Activated naive CD4-positive, alpha-beta T cell treated with anti-CD3 and anti-CD28 coated beads, Interleukin-2, amount 50 U/mL, for 72 hours (primary cell): Measurements from ENCODE around the gene MALAT1. TPM values are rescaled to one million over a fixed set of nuclear protein-coding genes. Genes with fewer than 3 reads are reported as not detected.

Experiments
- ATAC-seq, 2 donors: fragments of 150-1000 bp; cut with Tn5 transposase; 2 replicates each; pipeline ENCODE4 v1.10.0; 2021; ENCODE audit warnings: mild to moderate bottlenecking in 2 of 2, moderate library complexity in 2 of 2
- DNase-seq, 2 donors: peaks; one replicate each; pipeline ENCODE4 v3.0.0; 2021 to 2022; ENCODE audit warnings: low spot score in 2 of 2
- H3K27ac Mint-ChIP-seq, 2 donors: one replicate each; pipeline ENCODE4 v1.8.0; 2022; ENCODE audit warnings: mild to moderate bottlenecking in 2 of 2, mixed read lengths in 2 of 2
- H3K36me3 Mint-ChIP-seq, 2 donors: one replicate each; pipeline ENCODE4 v1.8.0; 2022; ENCODE audit warnings: mixed read lengths in 2 of 2
- H3K9me3 Mint-ChIP-seq, 2 donors: one replicate each; pipeline ENCODE4 v1.8.0; 2022; ENCODE audit warnings: mixed read lengths in 2 of 2
- total RNA-seq, 2 donors: library from RNA; stranded (reverse); gene quantifications; one replicate each; pipeline ENCODE4 v1.2.3, GENCODE V29; 2022

The MALAT1 gene
- total RNA-seq, 2 donors from 2014 or later: 7,127 to 16,609 TPM

GRCh38 chr11:65491614-65492386 lies 7.0 kb upstream of the MALAT1 start:
- no peaks in the 10 kb centered on the region for H3K9me3 Mint-ChIP-seq
- H3K36me3 Mint-ChIP-seq: peaks cover under 1 to 6% of the 10 kb centered on the region in 2 donors
- ATAC-seq (no peak), DNase-seq (no peak)
- peak overlapping the region; percentile 95 to 98 for H3K27ac Mint-ChIP-seq

- Mint-ChIP-seq H3K36me3 (peaks cover 6% of the 10 kb centered on the region in 2 donors), H3K9me3 (no peaks in the 10 kb centered on the region), H3K27ac (peak overlapping the region; percentile 95 to 98)
- no peak for ATAC-seq
- DNase-seq: no peak
Measured at GRCh38 chr11:65492387-65492636, 6.5 kb upstream of the MALAT1 start.

GRCh38 chr11:65492637-65493366 lies 6.0 kb upstream of the MALAT1 start:
- no peaks in the 10 kb centered on the region for H3K9me3 Mint-ChIP-seq
- DNase-seq: no peak
- peak; percentile 11 to 47 for ATAC-seq
- H3K36me3 Mint-ChIP-seq: peaks cover 6% of the 10 kb centered on the region in 2 donors
- peak overlapping the region; percentile 95 to 98 for H3K27ac Mint-ChIP-seq

GRCh38 chr11:65493367-65494176 lies 5.3 kb upstream of the MALAT1 start:
- Mint-ChIP-seq H3K9me3 (no peaks in the 10 kb centered on the region), H3K27ac (peak overlapping the region; percentile 95 to 98), H3K36me3 (peaks cover 6% of the 10 kb centered on the region in 2 donors)
- ATAC-seq (no peak), DNase-seq (no peak)

GRCh38 chr11:65496304-65497140 lies 2.3 kb upstream of the MALAT1 start:
- DNase-seq (no peak), ATAC-seq (peak; percentile 0 to 16)
- Mint-ChIP-seq H3K9me3 (peaks cover 0 to 3% of the 10 kb centered on the region in 2 donors), H3K36me3 (peaks cover 6% of the 10 kb centered on the region in 2 donors), H3K27ac (no peak overlapping the region)

GRCh38 chr11:65497141-65498041 lies 1.5 kb upstream of the MALAT1 start:
- H3K36me3 Mint-ChIP-seq: peaks cover 6% of the 10 kb centered on the region in 2 donors
- no peak overlapping the region for H3K27ac Mint-ChIP-seq
- peak; percentile 73 to 78 for ATAC-seq
- DNase-seq: peak; percentile 98 to 100
- H3K9me3 Mint-ChIP-seq: peaks cover 0 to 3% of the 10 kb centered on the region in 2 donors

GRCh38 chr11:65498042-65498726 lies 661 bp upstream of the MALAT1 start:
- peaks cover 0 to 3% of the 10 kb centered on the region in 2 donors for H3K9me3 Mint-ChIP-seq
- ATAC-seq: peak in 1 of 2 donors; percentile 8
- peaks cover 6% of the 10 kb centered on the region in 2 donors for H3K36me3 Mint-ChIP-seq
- DNase-seq: peak; percentile 64 to 70
- no peak overlapping the region for H3K27ac Mint-ChIP-seq

- Mint-ChIP-seq H3K9me3 (peaks cover 0 to 3% of the 10 kb centered on the region in 2 donors), H3K36me3 (peaks cover 6 to 10% of the 10 kb centered on the region in 2 donors), H3K27ac (no peak overlapping the region)
- DNase-seq (no peak), ATAC-seq (no peak)
Measured at GRCh38 chr11:65498727-65498976, 193 bp upstream of the MALAT1 start.

- ATAC-seq (no peak), DNase-seq (no peak)
- Mint-ChIP-seq H3K9me3 (peaks cover 0 to 3% of the 10 kb centered on the region in 2 donors), H3K27ac (no peak overlapping the region), H3K36me3 (peaks cover 6 to 16% of the 10 kb centered on the region in 2 donors)
Measured at GRCh38 chr11:65499713-65500386, 1.0 kb downstream of the MALAT1 start.

- no peak overlapping the region for H3K27ac Mint-ChIP-seq
Measured at GRCh38 chr11:65500387-65501185, 1.7 kb downstream of the MALAT1 start.

GRCh38 chr11:65501186-65501471 lies 2.3 kb downstream of the MALAT1 start:
- ATAC-seq: no peak
- Mint-ChIP-seq H3K9me3 (peaks cover 0 to 3% of the 10 kb centered on the region in 2 donors), H3K27ac (no peak overlapping the region), H3K36me3 (peaks cover 6 to 28% of the 10 kb centered on the region in 2 donors)
- DNase-seq: no peak

More at GRCh38 chr11:65500387-65501185, 1.7 kb downstream of the MALAT1 start:
- H3K9me3 Mint-ChIP-seq: peaks cover 0 to 3% of the 10 kb centered on the region in 2 donors
- DNase-seq (no peak), ATAC-seq (no peak)
- H3K36me3 Mint-ChIP-seq: peaks cover 6 to 23% of the 10 kb centered on the region in 2 donors

- ATAC-seq (no peak), DNase-seq (no peak)
- peaks cover 0 to 3% of the 10 kb centered on the region in 2 donors for H3K9me3 Mint-ChIP-seq
- no peak overlapping the region for H3K27ac Mint-ChIP-seq
- peaks cover 6 to 34% of the 10 kb centered on the region in 2 donors for H3K36me3 Mint-ChIP-seq
Measured at GRCh38 chr11:65501472-65502273, 2.8 kb downstream of the MALAT1 start.

- Mint-ChIP-seq H3K9me3 (peaks cover 0 to 3% of the 10 kb centered on the region in 2 donors), H3K36me3 (peaks cover 1 to 39% of the 10 kb centered on the region in 2 donors), H3K27ac (no peak overlapping the region)
- DNase-seq (no peak), ATAC-seq (no peak)
Measured at GRCh38 chr11:65502274-65502554, 3.4 kb downstream of the MALAT1 start.
